HEK293T (cell line): ENCODE data around the gene ATP9B.

Experiments used
- BHLHE40 ChIP-seq: fragments of 450-650 bp; IDR thresholded peaks from 2 replicates; pipeline ENCODE4 v1.6.1; 2016; ENCODE audit warnings: mild to moderate bottlenecking, moderate library complexity, borderline replicate concordance
- FOXK2 ChIP-seq: fragments of 450-650 bp; IDR thresholded peaks from 2 replicates; pipeline ENCODE4 v1.6.1; 2016; ENCODE audit warnings: mild to moderate bottlenecking
- LEF1 ChIP-seq: fragments of 450-650 bp; IDR thresholded peaks from 2 replicates; pipeline ENCODE4 v1.6.1; 2017; ENCODE audit warnings: mild to moderate bottlenecking, borderline replicate concordance
- NFRKB ChIP-seq: fragments of 450-650 bp; IDR thresholded peaks from 2 replicates; pipeline ENCODE4 v1.6.1; 2016; ENCODE audit warnings: mild to moderate bottlenecking, moderate library complexity
- SP1 ChIP-seq: fragments of 450-650 bp; IDR thresholded peaks from 2 replicates; pipeline ENCODE4 v1.6.1; 2017
- TARDBP ChIP-seq: fragments of 450-650 bp; IDR thresholded peaks from 2 replicates; pipeline ENCODE4 v1.6.1; 2016

DNA sequence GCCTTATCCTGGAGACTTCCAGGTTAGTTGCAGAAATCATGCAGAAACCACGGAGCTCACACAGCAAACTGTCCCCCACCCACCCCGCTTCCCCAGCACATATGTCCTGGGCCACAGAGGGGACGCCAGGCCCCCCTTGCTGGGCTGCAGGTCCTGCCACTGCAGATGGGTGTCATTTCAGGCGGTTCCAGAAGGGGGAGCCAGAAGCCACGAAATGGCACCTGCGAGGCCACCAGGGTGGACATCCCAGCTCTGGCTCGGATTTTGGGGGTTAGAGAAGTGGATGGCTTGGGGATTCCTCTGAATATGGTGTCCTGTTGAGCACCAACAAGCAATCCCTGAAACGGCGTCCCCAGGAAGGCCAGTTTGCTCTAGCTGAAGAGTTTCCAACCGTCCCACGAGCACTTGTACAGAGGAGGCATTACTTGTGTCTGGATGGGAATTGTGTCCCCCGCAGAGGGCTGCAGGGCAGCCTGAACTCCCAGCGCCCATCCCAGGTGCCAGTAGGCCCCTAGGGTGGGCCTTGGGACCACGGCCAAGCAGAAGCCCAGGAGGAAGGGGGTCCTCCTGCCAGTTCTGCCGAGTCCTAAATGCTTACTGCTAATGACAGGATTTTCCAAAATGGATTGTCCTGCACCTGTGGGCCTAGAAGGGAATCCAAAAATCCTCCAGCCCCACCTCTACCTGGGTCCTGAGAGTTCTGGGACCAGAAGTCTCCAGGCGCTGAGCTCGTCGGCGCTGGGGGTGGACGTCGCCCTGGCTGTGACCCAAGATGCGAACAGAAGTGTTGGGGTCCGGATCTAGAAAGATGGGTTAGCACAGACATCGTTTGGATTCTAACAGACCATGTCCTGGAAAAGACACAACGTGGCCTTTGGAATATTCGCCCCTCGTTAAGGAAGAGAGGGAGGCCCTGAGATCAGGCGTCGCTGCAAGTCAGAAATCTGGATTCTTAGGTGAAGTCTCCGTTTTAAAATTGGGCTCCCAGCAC lies 311.9 kb downstream of the ATP9B start:
- TF ChIP-seq LEF1 (no peak), SP1 (no peak), TARDBP (no peak), NFRKB (no peak), BHLHE40 (no peak), FOXK2 (no peak)
